ENCODE measurements around the gene BABAM2.
"Not testable (repeated sequence)": the region's sequence is repeated elsewhere in the genome, so short reads cannot be mapped to it uniquely, and the experiment has no call there.

The BABAM2 gene

GRCh38 chr2:27988306-27988705 is 97.8 kb downstream of the BABAM2 start:
- DNase-seq: no peak

DNA sequence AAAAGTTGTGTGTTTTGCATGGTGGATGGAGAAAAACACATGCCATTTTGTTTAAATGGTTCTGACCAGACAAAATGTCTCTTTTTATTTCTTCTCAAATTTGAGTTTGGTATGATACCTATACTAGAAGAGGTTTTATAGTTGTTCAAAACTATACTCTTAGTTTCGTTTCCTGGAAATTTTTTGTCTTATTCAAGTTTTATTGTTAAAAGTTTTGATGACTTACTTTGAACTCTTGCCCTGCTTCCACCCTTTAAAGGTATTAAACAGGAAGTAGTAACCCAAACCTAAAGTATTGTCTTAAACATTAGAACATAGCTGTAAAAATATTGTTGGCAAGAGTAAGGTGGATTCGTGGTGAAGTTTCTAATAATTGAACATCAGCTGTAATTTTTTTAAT is 98.2 kb downstream of the BABAM2 start:
- DNase-seq: no peak

GRCh38 chr2:27989149-27989548 is 98.6 kb downstream of the BABAM2 start:
- no peak for DNase-seq

GRCh38 chr2:27990030-27990590 is 99.6 kb downstream of the BABAM2 start:
- DNase-seq: no peak

GRCh38 chr2:27991146-27991545 is 100.6 kb downstream of the BABAM2 start:
- no peak for DNase-seq

- no peak for DNase-seq
These were observed 102.4 kb downstream of the BABAM2 start for GRCh38 chr2:27992787-27993401.

DNA sequence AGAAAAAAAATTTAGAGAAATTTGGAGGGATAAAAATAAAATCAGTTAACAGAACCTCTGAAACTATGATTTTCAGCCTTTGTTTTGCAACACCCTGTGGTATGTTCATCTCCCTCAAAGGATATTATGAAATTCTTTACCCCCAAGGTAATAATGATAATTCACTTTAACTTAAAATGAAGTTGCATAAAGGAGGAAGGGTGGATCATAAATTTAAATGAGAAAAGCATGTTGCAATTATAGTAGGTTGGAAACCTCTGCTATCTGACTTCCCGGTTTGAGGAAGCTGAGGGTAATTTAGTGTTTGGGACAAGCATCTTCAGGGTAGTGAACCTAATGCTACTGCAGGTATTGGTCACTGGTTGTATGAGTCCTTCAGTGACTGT is 102.9 kb downstream of the BABAM2 start:
- DNase-seq: no peak

- DNase-seq: no peak
These were observed 103.6 kb downstream of the BABAM2 start for GRCh38 chr2:27993950-27994728.

DNA sequence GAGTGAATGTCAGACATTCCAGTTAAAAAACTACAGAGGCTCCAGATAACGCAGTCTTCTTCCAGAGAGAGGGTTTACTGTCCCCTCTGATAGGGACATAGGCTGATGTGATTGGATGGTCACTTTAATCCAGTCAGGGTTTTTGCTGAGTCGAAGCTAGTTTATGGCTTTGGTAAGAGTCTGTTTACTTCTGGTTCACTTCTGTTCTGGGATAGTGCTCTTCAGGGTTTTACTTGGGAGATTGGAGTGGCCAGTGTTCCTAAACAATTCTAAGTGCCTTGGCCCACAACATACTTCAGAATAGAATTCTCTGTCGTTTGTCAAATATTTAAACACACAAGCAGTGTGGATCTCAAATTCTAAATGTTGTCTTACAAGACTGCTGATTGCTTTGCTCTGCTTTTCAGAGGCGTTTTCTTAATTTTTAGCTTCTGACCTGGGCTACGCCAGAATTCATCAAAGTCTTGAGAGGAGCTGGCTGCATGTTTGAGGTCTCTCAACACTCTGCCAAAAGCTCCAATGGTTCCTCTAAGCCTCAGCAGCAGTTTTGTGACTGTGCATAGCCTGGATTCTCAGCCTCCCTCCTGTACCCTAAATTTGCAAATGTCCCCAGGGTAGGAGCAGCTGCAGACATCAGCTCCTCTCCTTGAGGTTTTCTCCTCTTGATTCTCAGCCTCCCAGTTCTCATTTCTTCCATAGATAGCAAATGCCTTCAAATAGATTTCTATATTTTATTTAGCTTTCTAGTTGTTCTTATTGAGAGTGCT is 105.8 kb downstream of the BABAM2 start:
- DNase-seq: no peak

DNA sequence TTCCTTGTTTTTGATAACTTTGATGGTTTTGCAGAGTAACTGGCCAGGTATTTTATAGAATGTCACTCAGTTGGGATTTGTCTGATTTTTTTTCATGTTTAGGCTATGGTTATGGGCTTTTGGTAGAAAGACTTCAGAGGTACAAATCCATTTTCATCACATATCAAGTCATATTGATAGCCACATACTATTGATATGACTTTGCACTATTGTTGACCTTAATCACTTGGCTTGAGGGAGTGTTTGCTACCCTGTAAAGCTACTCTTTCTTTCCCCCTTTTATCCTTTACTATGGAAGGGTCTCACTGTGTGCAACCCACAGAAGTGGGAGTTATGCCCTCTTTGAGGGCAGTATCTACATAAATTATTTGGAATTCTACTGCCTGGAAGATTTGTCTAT is 109.8 kb downstream of the BABAM2 start:
- DNase-seq: no peak

DNA sequence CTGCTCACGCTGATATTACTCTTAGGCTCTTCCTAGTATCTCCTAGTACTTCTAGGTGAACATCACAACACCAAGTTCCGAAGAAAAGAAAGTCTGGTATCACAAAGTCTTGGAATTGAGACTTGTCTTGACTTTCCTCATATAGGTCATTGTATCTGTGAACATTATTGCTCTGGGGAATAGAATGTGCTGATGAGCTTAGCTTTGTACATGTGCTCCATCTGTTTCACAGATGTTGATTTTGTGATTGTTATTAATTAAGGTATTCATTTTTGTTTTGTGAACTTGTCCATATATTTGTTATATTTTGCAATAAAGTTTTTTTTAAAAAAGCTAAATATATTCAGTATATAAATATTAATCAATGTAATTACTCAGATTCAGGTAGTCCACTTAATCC is 111.7 kb downstream of the BABAM2 start:
- no peak for DNase-seq

- DNase-seq: no peak
These were observed 113.6 kb downstream of the BABAM2 start for GRCh38 chr2:28004086-28004485.

GRCh38 chr2:28009732-28010131 is 119.2 kb downstream of the BABAM2 start:
- DNase-seq: no peak

DNA sequence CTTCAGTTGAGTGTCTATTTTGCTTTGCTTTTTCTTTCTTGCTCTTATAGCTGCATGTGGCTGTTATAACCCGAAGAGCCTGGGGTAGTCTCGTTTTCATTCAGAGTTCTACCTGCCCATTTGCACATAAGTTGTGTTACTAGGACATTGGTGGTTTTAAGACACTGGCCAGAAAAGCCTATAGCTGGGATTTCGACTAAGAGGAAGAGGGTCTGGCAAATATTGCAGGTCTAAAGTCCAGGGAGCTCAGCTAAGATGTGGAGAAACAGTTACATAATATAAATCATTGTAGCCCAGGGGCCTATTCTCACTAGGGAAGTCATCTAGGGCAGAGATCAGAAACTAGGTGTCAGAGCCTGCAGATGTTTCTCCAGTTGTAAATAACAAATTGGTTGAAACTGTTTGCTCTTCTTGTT is 120.8 kb downstream of the BABAM2 start:
- no peak for DNase-seq

DNA sequence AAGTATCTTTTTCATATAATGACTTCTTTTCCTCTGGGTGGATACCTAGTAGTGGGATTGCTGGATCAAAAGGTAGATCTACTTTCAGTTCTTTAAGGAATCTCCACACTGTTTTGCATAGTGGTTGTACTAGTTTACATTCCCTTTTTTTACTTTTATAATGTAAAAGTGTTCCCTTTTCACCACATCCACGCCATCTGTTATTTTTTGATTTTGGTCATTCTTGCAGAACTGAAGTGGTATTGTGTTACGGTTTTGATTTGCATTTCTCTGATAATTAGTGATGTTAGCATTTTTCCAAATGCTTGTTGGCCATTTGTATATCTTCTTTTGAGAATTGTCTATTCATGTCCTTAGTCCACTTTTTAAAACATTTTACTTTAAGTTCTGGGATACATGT is 127.9 kb downstream of the BABAM2 start:
- DNase-seq: not testable (repeated sequence)

GRCh38 chr2:28019521-28019920 is 129.0 kb downstream of the BABAM2 start:
- DNase-seq: not testable (repeated sequence)

DNA sequence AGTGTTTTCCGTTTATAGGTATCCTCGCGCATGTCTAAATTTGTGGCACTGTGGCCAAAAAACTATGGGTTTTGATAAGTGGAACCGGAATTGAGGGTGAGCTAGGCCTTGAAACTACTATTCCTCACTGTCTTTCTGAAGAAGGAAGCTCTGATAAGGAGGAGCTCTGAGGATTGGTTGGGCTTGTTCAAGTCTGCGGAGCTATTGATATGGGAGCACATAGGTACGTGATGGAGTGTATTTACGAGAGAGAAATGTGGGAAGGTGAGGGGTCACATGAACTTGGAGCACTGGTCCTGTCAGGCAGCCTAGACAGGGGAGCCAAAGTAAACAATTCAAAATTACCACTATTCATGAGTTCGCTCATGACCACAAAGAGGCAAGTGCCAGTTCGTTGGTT is 131.4 kb downstream of the BABAM2 start:
- DNase-seq: no peak

GRCh38 chr2:28025123-28025522 is 134.6 kb downstream of the BABAM2 start:
- DNase-seq: no peak

- not testable (repeated sequence) for DNase-seq
These were observed 135.7 kb downstream of the BABAM2 start for GRCh38 chr2:28026230-28026629.

DNA sequence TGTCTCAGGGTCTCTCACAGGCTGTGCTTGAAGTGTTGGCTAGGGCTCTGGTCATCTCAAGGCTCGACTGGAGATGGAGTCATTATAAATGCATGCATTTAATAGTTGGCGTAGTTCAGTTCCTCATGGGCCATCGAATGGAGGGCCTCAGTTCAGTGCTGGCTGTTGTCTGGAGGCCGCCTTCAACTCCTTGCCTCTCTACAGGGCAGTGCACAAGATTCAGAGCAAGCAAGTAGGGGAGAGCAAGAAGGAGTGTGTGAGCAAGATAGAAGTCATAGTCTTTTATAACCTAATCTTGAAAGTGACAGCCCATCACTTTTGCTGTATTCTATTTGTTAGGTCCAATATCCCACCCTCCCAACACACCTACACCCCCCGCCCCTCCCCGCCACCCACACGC is 137.5 kb downstream of the BABAM2 start:
- no peak for DNase-seq

DNA sequence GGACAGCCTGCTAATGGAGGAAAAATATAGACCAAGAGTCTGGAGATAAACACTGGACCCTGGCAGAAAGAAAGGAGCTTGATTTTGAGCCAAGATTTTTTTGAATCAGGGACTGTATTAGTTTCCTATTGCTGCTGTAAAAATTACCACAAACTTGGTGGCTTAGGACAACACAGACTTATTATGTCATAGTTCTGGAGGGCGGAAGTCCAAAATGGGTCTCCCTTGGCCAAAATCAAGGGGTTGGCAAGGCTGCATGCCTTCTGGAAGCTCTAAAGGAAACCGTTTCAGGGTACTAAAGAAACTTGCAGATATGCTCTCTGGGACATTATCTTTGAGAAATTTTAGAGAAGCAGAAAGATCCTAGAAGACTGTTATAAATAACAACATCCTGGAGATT is 140.1 kb downstream of the BABAM2 start:
- DNase-seq: no peak

DNA sequence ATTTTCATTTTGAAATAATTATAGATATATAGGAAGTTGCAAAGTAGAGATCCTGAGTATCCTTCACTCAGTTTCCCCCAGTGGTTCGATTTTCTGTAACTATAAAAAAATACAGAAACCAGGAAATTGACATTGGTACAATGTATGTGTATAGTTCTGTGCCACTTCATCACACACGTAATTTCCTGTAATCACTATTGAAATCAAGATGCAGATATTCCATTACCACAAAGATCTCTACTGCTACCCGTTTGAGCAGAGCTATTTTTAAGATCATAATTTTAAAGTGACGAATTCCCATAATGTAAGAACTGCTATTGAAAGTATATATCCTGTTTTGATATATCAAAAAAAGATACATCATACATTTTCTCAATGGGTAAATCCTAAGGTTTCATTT is 142.3 kb downstream of the BABAM2 start:
- no peak for DNase-seq

- DNase-seq: no peak
These were observed 144.2 kb downstream of the BABAM2 start for GRCh38 chr2:28034696-28035095.
